GM18868 (cell line): ENCODE measurements around the gene HOXC12.

Experiments used
- ATAC-seq: cut with Tn5 transposase; IDR thresholded peaks from one replicate; pipeline ENCODE4 v1.9.1; 2021; ENCODE audit warnings: mild to moderate bottlenecking, moderate library complexity; ENCODE audit not compliant: unreplicated experiment

The HOXC12 gene

DNA sequence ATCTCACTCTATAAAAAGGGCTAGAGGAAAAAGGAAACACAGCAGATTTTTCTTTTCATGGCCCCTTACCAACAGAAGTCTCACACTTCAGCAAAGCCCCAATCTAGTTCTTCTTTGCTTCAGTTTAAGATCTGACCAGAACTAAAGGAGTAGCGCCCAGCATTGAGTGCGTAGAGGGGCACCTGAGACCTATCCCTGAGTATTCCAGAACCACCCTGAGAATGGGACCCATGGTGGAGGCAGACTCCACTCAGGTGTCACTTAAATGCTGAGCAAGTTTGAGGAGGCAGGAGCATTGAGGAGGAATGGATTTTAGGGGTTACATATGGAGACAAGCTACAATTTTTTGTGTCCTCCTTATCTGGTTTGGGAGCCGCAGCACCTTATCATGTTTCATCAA lies 16.4 kb downstream of the HOXC12 start:
- ATAC-seq, result no peak

- ATAC-seq, result no peak
These were observed 17.0 kb downstream of the HOXC12 start for GRCh38 chr12:53971686-53972085.

GRCh38 chr12:53972152-53972702 lies 17.5 kb downstream of the HOXC12 start:
- no peak for ATAC-seq

DNA sequence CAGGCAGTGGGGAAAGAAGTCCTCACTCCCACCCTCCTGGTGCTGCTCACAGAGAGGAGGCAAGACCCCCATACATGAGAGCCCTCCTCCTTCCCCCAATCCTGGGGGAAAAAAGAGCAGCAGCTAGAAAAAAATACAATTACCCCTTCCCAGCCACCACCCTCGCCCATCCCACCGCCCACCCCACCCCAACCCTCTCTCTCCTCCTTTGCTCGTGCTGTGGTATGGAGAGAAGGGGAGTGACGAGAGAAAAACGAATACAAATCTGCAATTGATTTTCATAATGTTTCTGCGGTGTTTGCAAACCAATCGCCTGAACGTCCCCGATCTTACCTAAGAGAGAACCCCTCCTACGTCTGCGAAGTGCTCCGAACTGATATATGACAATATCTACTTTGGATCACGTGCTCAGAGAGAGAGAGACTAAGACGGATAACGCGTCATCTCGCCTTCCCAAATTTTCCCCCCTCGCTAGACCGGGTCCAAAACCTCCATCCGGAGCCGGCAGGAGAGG lies 18.1 kb downstream of the HOXC12 start, which contains the start of gene HOXC11:
HOXC11 (plus strand) TSS at position 405 of the 514 bp plus-strand sequence. CDS start 116 bp downstream, outside the sequence.
- ATAC-seq, result no peak

GRCh38 chr12:53973236-53974042 lies 18.7 kb downstream of the HOXC12 start:
- no peak for ATAC-seq

DNA sequence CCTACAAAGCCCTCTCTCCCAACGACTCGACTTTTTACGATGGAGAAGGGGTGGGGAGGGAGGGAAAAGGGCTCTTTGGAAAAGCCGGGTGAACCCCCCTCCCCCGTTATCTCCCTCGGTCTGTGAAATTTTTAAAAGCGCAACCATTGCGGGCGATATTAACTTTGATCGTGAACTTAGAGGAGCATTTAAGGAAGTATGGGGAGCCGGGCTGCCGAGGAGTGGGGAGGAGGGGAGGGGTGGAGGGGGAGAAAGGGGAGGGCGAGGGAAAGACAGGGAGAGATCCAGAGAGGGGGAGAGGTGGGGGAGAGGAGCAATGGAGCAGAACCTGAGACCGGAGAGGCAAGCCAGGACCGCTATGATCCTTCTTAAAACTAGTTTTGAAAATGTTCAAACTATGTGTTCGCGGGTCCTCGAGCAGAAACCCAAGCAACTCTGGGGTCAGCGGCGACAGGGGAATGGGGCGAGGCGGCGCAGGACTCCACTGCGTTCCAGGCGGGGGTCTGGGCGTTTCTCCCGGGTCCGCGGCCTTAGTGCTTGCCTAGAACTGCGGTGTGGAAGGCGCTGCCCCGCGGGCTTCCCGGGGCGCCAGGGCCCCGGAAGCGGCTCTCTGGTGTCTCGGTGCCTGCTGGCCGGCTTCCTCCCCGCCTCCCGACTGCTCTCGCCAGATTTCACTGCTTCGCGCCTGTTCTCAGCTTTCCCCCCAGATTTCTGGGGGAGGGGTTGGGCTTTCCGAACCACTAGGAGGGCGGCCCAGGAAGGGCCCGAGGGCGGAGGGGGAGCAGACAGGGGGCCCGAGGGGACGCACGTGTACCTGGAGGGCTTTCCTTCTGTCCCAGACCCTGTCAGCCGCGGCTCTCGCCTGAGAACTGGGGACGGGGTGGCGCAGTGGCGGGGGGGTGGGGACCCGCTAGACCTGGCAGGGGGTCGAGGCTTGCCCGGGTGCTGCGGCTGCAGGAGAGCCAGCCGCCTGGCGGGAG lies 19.7 kb downstream of the HOXC12 start, which contains the start of gene HOTAIR:
HOTAIR (minus strand) TSS at position 871 of the 980 bp plus-strand sequence.
- ATAC-seq, result no peak

DNA sequence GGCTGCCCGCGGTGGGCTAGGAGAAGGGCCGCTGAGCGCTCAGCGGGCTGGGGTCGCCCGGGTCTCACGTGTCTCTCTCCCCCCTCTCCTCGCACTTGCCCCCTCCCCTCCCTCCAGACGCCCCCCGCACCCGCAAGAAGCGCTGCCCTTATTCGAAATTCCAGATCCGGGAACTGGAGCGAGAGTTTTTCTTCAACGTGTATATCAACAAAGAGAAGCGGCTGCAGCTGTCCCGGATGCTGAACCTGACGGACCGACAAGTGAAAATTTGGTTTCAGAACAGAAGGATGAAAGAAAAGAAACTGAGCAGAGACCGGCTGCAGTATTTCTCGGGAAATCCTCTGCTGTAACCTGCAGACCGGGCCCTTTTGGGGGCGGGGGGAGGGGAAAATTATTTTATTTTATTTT lies 20.4 kb downstream of the HOXC12 start:
- no peak for ATAC-seq

- no peak for ATAC-seq
These were observed 20.9 kb downstream of the HOXC12 start for GRCh38 chr12:53975479-53976152.

DNA sequence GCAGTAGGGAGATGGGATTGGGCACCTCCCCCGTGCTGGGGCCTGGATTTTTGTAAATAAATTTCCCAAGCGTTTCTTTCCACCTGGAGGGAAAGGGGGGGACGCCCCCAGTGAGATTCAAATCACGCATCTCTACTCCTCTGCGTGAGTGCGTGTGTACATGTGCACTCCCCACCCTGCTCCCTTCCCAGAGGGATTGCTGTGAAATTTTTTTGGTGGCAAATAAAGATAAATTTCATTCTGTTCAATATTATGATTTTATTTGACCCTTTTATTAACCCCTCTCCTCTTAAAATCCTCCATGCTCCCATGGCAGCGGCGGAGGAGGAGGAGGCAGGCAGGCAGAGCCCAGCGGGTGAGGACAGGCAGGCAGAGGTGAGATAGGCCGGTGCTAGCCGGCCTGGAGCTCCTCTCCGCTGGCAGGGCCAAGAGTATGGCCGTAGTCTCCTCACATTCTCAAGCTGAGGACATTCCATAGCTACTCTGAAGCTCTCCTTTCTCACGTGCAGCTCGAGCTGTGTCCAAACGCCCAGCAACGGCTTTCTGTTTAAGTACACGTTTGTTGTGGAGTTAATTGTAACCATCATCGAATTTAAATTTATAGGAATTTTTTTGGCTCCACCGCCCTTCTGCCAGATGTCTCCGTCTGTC lies 21.6 kb downstream of the HOXC12 start:
- no peak for ATAC-seq

DNA sequence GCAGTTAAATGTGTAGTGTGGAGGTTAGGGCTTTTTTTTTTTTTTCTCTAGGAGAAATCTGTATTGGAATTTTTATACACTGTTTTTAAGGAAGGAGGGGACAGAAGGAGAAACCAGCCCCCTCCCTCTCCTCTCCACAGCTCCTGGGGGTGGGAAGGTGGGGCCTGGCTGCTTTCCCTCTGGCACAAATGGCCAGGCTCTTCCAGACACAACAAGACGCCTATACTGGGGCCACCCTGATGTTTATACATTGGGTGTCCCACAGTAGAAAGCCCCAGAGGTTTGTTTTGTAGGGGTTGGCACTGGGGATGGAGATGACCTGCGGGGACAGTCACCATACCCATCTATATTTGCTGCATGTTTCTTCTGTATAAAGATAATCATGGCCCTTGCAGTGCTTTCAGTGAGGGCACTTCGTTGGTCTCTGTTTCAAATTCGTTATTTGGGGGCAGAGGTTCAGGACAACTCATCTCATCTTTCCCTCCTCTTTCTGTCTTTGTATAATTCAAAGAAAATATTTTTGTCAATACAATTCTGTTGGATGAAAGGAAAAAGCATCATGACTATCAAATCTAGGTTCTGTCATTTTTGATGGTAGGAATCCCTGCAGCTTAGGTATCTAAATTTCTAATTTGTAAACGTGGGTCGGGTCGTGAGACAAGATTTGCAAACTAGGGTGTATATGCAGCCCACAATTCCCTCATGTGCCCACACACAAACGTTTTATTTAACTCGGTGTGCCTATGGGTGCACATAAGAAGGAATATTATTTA lies 22.3 kb downstream of the HOXC12 start:
- no peak for ATAC-seq

DNA sequence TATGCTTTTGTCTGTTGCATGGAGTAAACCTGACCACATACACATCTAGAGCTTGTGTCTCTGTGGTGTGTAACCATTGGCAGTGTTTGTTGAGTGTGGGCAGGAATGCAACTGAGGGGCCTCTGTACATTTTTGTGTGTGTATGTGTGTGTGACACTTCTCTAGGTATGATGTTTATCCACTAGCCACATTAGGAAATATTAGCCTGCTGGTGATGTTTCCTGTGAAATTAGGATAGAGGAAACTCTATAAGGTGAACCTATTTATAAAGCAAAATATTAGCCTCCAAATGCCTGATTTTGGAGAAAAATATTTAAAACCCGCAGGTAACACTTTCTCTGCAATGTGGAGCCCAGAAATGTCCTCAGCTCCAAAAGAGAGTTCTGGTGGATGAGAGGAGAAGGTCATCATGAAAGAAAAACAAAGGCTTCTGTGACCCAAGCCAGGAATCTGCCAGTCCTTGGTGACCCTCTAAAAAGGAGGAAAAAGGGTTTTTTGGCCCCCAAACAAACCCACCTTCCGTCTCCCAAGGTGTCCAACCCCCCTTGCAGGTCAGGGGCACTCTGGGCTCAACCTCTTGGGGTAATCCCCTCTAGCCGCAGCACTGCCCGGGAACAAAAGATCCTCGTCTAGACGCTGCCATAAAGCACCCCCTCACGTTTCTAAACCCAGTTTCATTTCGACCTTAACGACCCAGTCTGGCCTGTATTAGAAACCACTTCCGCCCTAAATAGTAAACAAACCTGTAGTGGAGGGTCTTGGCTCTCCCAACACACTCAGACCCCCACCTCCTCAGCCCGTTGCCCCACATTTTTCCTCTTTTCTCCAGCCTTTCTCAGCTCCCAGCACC lies 23.1 kb downstream of the HOXC12 start:
- no peak for ATAC-seq

- ATAC-seq, result no peak
These were observed 24.0 kb downstream of the HOXC12 start for GRCh38 chr12:53978477-53979356.

GRCh38 chr12:53980104-53980801 lies 25.6 kb downstream of the HOXC12 start:
- no peak for ATAC-seq

GRCh38 chr12:53980802-53981496 lies 26.2 kb downstream of the HOXC12 start:
- ATAC-seq, result no peak

- ATAC-seq, result no peak
These were observed 27.2 kb downstream of the HOXC12 start for GRCh38 chr12:53981634-53982565.
